SK-N-SH treated with all-trans-retinoic acid at 6 μM for 48 hours (cell line): ENCODE data around the gene ZNF708.

Source experiments
- ATAC-seq: fragments of 200-7000 bp; cut with Tn5 transposase; 3 replicates; pipeline ENCODE4 v1.9.1; 2020; ENCODE audit warnings: mild to moderate bottlenecking, moderate library complexity
- ARNTL ChIP-seq: fragments of 450-650 bp; formaldehyde crosslinking; IDR thresholded peaks from 2 replicates; pipeline ENCODE4 v1.5.0; 2020; ENCODE audit warnings: low read depth, mild to moderate bottlenecking, moderate library complexity, borderline replicate concordance
- CREB5 ChIP-seq: fragments of 250-450 bp; sonication (Bioruptor Pico); IDR thresholded peaks from 2 replicates; pipeline ENCODE4 v1.5.1; 2020; ENCODE audit warnings: low read depth, mild to moderate bottlenecking, moderate library complexity
- ISL1 ChIP-seq: fragments of 250-450 bp; sonication (Bioruptor Pico); IDR thresholded peaks from 2 replicates; pipeline ENCODE4 v2.1.2; 2022; ENCODE audit warnings: mild to moderate bottlenecking, moderate library complexity
- OSR1 ChIP-seq: fragments of 250-450 bp; sonication (Bioruptor Pico); IDR thresholded peaks from 2 replicates; pipeline ENCODE4 v1.8.0; 2022; ENCODE audit warnings: moderate library complexity, mild to moderate bottlenecking, inconsistent platforms
- PATZ1 ChIP-seq: fragments of 250-450 bp; sonication (Bioruptor Pico); IDR thresholded peaks from 2 replicates; pipeline ENCODE4 v1.8.0; 2020; ENCODE audit warnings: mild to moderate bottlenecking, moderate library complexity, borderline replicate concordance
- POU6F1 ChIP-seq: fragments of 250-450 bp; sonication (Bioruptor Pico); IDR thresholded peaks from 2 replicates; pipeline ENCODE4 v1.8.0; 2021; ENCODE audit warnings: low read depth, mild to moderate bottlenecking, moderate library complexity, borderline replicate concordance
- PPARA ChIP-seq: fragments of 250-450 bp; sonication (Bioruptor Pico); IDR thresholded peaks from 2 replicates; pipeline ENCODE4 v1.5.0; 2020; ENCODE audit warnings: mild to moderate bottlenecking, borderline replicate concordance
- RARB ChIP-seq: fragments of 250-450 bp; sonication (Bioruptor Pico); IDR thresholded peaks from 2 replicates; pipeline ENCODE4 v1.8.0; 2021; ENCODE audit warnings: mild to moderate bottlenecking, moderate library complexity
- SNAI2 ChIP-seq: fragments of 250-450 bp; sonication (Bioruptor Pico); IDR thresholded peaks from 2 replicates; pipeline ENCODE4 v1.5.0; 2020; ENCODE audit warnings: mild to moderate bottlenecking, moderate library complexity
- TOX ChIP-seq: fragments of 250-450 bp; sonication (Bioruptor Pico); IDR thresholded peaks from 2 replicates; pipeline ENCODE4 v1.8.0; 2021; ENCODE audit warnings: mild to moderate bottlenecking, moderate library complexity, borderline replicate concordance
- TSHZ2 ChIP-seq: fragments of 250-450 bp; sonication (Bioruptor Pico); IDR thresholded peaks from 2 replicates; pipeline ENCODE4 v1.5.0; 2020; ENCODE audit warnings: mild to moderate bottlenecking, moderate library complexity
- ZFP3 ChIP-seq: fragments of 250-450 bp; sonication (Bioruptor Pico); IDR thresholded peaks from 2 replicates; pipeline ENCODE4 v1.5.0; 2020; ENCODE audit warnings: mild to moderate bottlenecking, moderate library complexity
- ZFP30 ChIP-seq: fragments of 450-650 bp; formaldehyde crosslinking; IDR thresholded peaks from 2 replicates; pipeline ENCODE4 v1.5.0; 2022; ENCODE audit warnings: mild to moderate bottlenecking, moderate library complexity
- ZNF565 ChIP-seq: fragments of 450-650 bp; formaldehyde crosslinking; conservative IDR thresholded peaks from 2 replicates; pipeline ENCODE4 v1.5.0; 2020; ENCODE audit warnings: low read depth, mild to moderate bottlenecking, moderate library complexity
- ZNF8 ChIP-seq: fragments of 450-650 bp; formaldehyde crosslinking; IDR thresholded peaks from 2 replicates; pipeline ENCODE4 v1.5.0; 2020; ENCODE audit warnings: mild to moderate bottlenecking, moderate library complexity

The ZNF708 gene

GRCh38 chr19:21328406-21328805 lies 804 bp downstream of the ZNF708 start:
- ATAC-seq = peak; percentile 23
- TF ChIP-seq RARB = no peak
- no peak for TF ChIP-seq ISL1 (CRISPR knock-in tag)
- TF ChIP-seq TOX (CRISPR knock-in tag) = no peak
- no peak for TF ChIP-seq CREB5
- TF ChIP-seq TSHZ2 (CRISPR knock-in tag) = no peak
- no peak for TF ChIP-seq ARNTL
- TF ChIP-seq PPARA (CRISPR knock-in tag) = no peak
- no peak for TF ChIP-seq POU6F1 (CRISPR knock-in tag)
- TF ChIP-seq ZFP30 (CRISPR knock-in tag) = no peak
- no peak for TF ChIP-seq ZNF565 (CRISPR knock-in tag)
- no peak for TF ChIP-seq OSR1 (CRISPR knock-in tag)
- TF ChIP-seq ZFP3 (CRISPR knock-in tag) = no peak
- TF ChIP-seq, all 23 proteins: peak for 0

DNA sequence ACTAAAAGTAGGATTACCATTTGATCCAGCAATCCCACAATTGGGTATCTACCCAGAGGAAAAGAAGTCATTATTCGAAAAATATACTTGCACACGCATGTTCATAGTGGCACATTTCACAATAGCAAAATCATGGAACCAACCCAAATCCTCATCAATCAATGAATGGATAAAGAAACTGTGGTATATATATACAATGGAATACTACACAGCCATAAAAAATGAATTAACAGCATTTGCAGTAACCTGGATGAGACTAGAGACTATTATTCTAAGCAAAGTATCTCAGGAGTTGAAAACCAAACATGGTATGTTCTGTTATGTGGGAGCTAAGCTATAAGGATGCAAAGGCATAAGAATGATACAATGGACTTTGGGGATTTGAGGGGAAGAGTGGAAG lies 3.0 kb downstream of the ZNF708 start:
- TF ChIP-seq TSHZ2 (CRISPR knock-in tag) (no peak), ZNF8 (CRISPR knock-in tag) (peak; percentile 94)
- ATAC-seq = no peak

DNA sequence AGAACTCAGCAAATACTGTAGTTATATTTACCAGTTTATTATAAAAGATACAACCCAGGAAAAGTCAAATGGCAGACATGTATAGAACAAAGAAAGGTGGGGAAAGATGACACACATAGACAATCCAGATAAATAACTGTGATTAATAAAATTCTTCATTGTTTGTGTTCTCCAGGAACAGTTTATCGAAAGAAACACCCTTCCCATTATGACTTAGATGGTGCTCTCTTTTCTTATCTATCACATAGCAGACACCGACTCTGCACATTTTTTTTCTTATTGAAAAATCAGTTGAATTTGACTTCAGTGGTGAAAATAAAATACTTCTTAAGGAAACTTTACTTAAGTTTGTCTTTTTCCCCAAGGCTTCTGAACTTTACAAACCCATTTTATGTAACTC lies 6.2 kb downstream of the ZNF708 start:
- ATAC-seq = no peak

More for the DNA sequence above, 6.2 kb downstream of the ZNF708 start:
- TF ChIP-seq ZFP30 (CRISPR knock-in tag) = no peak
- no peak for TF ChIP-seq RARB
- TF ChIP-seq ZFP3 (CRISPR knock-in tag) = no peak
- no peak for TF ChIP-seq ISL1 (CRISPR knock-in tag)
- no peak for TF ChIP-seq PATZ1 (CRISPR knock-in tag)
- no peak for TF ChIP-seq SNAI2
- no peak for TF ChIP-seq ARNTL
- TF ChIP-seq OSR1 (CRISPR knock-in tag) = no peak
- no peak for TF ChIP-seq CREB5
